ENCODE results near the gene ZNF618. TPM values are rescaled to one million over a fixed set of nuclear protein-coding genes. Genes with fewer than 3 reads are reported as not detected.
"Not testable (repeated sequence)": the region's sequence is repeated elsewhere in the genome, so short reads cannot be mapped to it uniquely, and the experiment has no call there.

ZNF618 gene
- total RNA-seq, 1 experiment from 2014 or later: 29.4 TPM

- POLR2A ChIA-PET (ENCODE audit: low non-redundant PET): no interaction called here
- CTCF ChIA-PET: no interaction called here
- Histone ChIP-seq H3K4me3 (ENCODE audit: low read depth, low read length, poor library complexity, severe bottlenecking) (no peak overlapping the region), H3K4me1 (ENCODE audit: insufficient read depth, low read length, poor library complexity, severe bottlenecking) (peaks cover 46% of the 10 kb centered on the region), H3K36me3 (ENCODE audit: insufficient read depth, low read length, poor library complexity, severe bottlenecking) (peaks cover under 1% of the 10 kb centered on the region), H3K27me3 (replicated peaks; ENCODE audit: insufficient read depth, low read depth, low read length, poor library complexity) (no peaks in the 10 kb centered on the region), H3K27ac (ENCODE audit: low read depth, low read length, poor library complexity, severe bottlenecking) (no peak overlapping the region), H3K9me3 (ENCODE audit: low read depth, low read length, poor library complexity, severe bottlenecking) (no peaks in the 10 kb centered on the region)
- TF ChIP-seq EZH2 (IDR thresholded peaks at IDR 0.05; ENCODE audit: borderline replicate concordance, low read depth, low read length, poor library complexity, severe bottlenecking): no peak
- TF ChIP-seq CTCF (conservative IDR thresholded peaks at IDR 0.05; ENCODE audit: low read depth, low read length): no peak
- no peak for DNase-seq (ENCODE audit: low spot score)
- intact Hi-C loops (cut with micrococcal nuclease; ENCODE audit: unreplicated experiment): no loop called here
- no TSS peak for BruUV-seq (replicated peaks)
Observed at GRCh38 chr9:113996531-113997001, 120.5 kb downstream of the ZNF618 start.

GRCh38 chr9:113997064-113997463, 121.0 kb downstream of the ZNF618 start:
- H3K9me3 ChIP-seq (ENCODE audit: low read depth, low read length, poor library complexity, severe bottlenecking); H3K4me3 ChIP-seq (ENCODE audit: low read depth, low read length, poor library complexity, severe bottlenecking); H3K27ac ChIP-seq (ENCODE audit: low read depth, low read length, poor library complexity, severe bottlenecking); POLR2A ChIA-PET (ENCODE audit: low non-redundant PET); H3K27me3 ChIP-seq (replicated peaks; ENCODE audit: insufficient read depth, low read depth, low read length, poor library complexity); intact Hi-C loops (cut with micrococcal nuclease; ENCODE audit: unreplicated experiment); CTCF ChIA-PET; DNase-seq (ENCODE audit: low spot score); H3K36me3 ChIP-seq (ENCODE audit: insufficient read depth, low read length, poor library complexity, severe bottlenecking); BruUV-seq (replicated peaks): not testable (repeated sequence)
- H3K4me1 ChIP-seq (ENCODE audit: insufficient read depth, low read length, poor library complexity, severe bottlenecking): peaks cover 46% of the 10 kb centered on the region

DNA sequence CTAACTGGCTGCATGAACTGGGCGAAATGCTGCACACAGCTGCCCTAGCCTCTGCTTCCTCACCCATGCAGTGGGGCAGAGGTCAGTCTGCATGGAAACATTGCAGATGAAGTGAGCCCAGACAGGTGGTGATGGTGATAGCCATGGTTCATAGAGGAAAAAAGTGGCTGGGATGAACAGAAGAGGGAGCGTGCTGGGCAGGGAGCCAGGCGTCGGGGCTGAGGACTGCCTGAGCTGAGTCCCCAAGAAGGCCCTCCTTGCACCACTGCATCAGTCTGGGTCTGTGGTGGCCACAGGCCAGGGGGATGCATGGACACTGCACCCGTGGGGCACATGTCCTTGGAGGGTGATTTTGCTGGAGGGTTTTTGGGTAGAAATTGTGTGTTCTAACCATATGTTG, 121.5 kb downstream of the ZNF618 start:
- intact Hi-C loops (cut with micrococcal nuclease; ENCODE audit: unreplicated experiment): loop anchor here (2.0 kb wide), 1 partner anchor 191 kb away; no protein-coding TSS in a partner anchor
- CTCF ChIA-PET: interaction anchor here (0.5 kb wide), 1 partner anchor 150 kb away, joined by 3 read pairs; no protein-coding TSS in a partner anchor
- no TSS peak for BruUV-seq (replicated peaks)
- no peaks in the 10 kb centered on the region for H3K9me3 ChIP-seq (ENCODE audit: low read depth, low read length, poor library complexity, severe bottlenecking)
- no peak overlapping the region for H3K4me3 ChIP-seq (ENCODE audit: low read depth, low read length, poor library complexity, severe bottlenecking)
- no peaks in the 10 kb centered on the region for H3K27me3 ChIP-seq (replicated peaks; ENCODE audit: insufficient read depth, low read depth, low read length, poor library complexity)
- no peak for DNase-seq (ENCODE audit: low spot score)
- H3K4me1 ChIP-seq (ENCODE audit: insufficient read depth, low read length, poor library complexity, severe bottlenecking): peaks cover 46% of the 10 kb centered on the region
- peaks cover 4% of the 10 kb centered on the region for H3K36me3 ChIP-seq (ENCODE audit: insufficient read depth, low read length, poor library complexity, severe bottlenecking)
- TF ChIP-seq EZH2 (IDR thresholded peaks at IDR 0.05; ENCODE audit: borderline replicate concordance, low read depth, low read length, poor library complexity, severe bottlenecking) (no peak), CTCF (conservative IDR thresholded peaks at IDR 0.05; ENCODE audit: low read depth, low read length) (no peak)
- POLR2A ChIA-PET (ENCODE audit: low non-redundant PET): no interaction called here
- H3K27ac ChIP-seq (ENCODE audit: low read depth, low read length, poor library complexity, severe bottlenecking): no peak overlapping the region

- no peak for TF ChIP-seq CTCF (conservative IDR thresholded peaks at IDR 0.05; ENCODE audit: low read depth, low read length)
- TF ChIP-seq EZH2 (IDR thresholded peaks at IDR 0.05; ENCODE audit: borderline replicate concordance, low read depth, low read length, poor library complexity, severe bottlenecking): no peak
- Histone ChIP-seq H3K27me3 (replicated peaks; ENCODE audit: insufficient read depth, low read depth, low read length, poor library complexity) (no peaks in the 10 kb centered on the region), H3K4me1 (ENCODE audit: insufficient read depth, low read length, poor library complexity, severe bottlenecking) (peaks cover 48% of the 10 kb centered on the region), H3K36me3 (ENCODE audit: insufficient read depth, low read length, poor library complexity, severe bottlenecking) (peaks cover 4% of the 10 kb centered on the region), H3K9me3 (ENCODE audit: low read depth, low read length, poor library complexity, severe bottlenecking) (no peaks in the 10 kb centered on the region), H3K27ac (ENCODE audit: low read depth, low read length, poor library complexity, severe bottlenecking) (no peak overlapping the region), H3K4me3 (ENCODE audit: low read depth, low read length, poor library complexity, severe bottlenecking) (no peak overlapping the region)
- ChIA-PET CTCF (interaction anchor here (0.5 kb wide), 1 partner anchor 150 kb away, joined by 3 read pairs; no protein-coding TSS in a partner anchor), POLR2A (ENCODE audit: low non-redundant PET) (no interaction called here)
- no peak for DNase-seq (ENCODE audit: low spot score)
- intact Hi-C loops (cut with micrococcal nuclease; ENCODE audit: unreplicated experiment): loop anchor here (2.0 kb wide), 1 partner anchor 191 kb away; no protein-coding TSS in a partner anchor
- no TSS peak for BruUV-seq (replicated peaks)
Observed at GRCh38 chr9:113998114-113998513, 122.0 kb downstream of the ZNF618 start.

All from A673 (cell line).